Measurements from ENCODE around the gene GREB1. TPM values are rescaled to one million over a fixed set of nuclear protein-coding genes. Genes with fewer than 3 reads are reported as not detected.

The GREB1 gene
- total and polyA plus RNA-seq, 2 experiments from 2014 or later, result 12.0 to 35.0 TPM

- Mint-ChIP-seq H3K4me3 (no peak overlapping the region), H3K27ac (no peak overlapping the region; the same call in 1 of the 2 replicates)
Measured at GRCh38 chr2:11558214-11558886, 24.5 kb downstream of the GREB1 start.

More at GRCh38 chr2:11558214-11558886, 24.5 kb downstream of the GREB1 start:
- Histone ChIP-seq H3K4me1 (ENCODE audit: insufficient read depth) (peaks cover 22% of the 10 kb centered on the region), H4K20me1 (replicated peaks; ENCODE audit: insufficient read depth) (peaks cover 6% of the 10 kb centered on the region), H3K27me3 (ENCODE audit: insufficient read depth) (no peaks in the 10 kb centered on the region), H3F3A (replicated peaks; ENCODE audit: low read depth) (no peaks in the 10 kb centered on the region), H3K27ac (ENCODE audit: low read depth) (no peak overlapping the region), H2AFZ (no peak overlapping the region), H3K4me3 (no peak overlapping the region), H3K79me2 (replicated peaks; ENCODE audit: insufficient read depth) (peaks cover 27% of the 10 kb centered on the region), H3K36me3 (ENCODE audit: insufficient read depth) (no peaks in the 10 kb centered on the region), H3K4me2 (no peak overlapping the region), H3K9me2 (ENCODE audit: insufficient read depth) (no peaks in the 10 kb centered on the region)
- Mint-ChIP-seq H3K4me1 (peaks cover 47% of the 10 kb centered on the region), H3K27me3 (ENCODE audit: insufficient read depth, low read depth, poor library complexity) (peaks cover 5% of the 10 kb centered on the region), H3K36me3 (ENCODE audit: low read depth) (no peaks in the 10 kb centered on the region; the same call in 2 of the 3 replicates), H3K9me3 (no peaks in the 10 kb centered on the region)
- ATAC-seq, result peak; percentile 42
- TF ChIP-seq EZH2 (IDR thresholded peaks at IDR 0.05; ENCODE audit: low read depth, unreplicated experiment), result no peak
- TF ChIP-seq, protein P1, sequence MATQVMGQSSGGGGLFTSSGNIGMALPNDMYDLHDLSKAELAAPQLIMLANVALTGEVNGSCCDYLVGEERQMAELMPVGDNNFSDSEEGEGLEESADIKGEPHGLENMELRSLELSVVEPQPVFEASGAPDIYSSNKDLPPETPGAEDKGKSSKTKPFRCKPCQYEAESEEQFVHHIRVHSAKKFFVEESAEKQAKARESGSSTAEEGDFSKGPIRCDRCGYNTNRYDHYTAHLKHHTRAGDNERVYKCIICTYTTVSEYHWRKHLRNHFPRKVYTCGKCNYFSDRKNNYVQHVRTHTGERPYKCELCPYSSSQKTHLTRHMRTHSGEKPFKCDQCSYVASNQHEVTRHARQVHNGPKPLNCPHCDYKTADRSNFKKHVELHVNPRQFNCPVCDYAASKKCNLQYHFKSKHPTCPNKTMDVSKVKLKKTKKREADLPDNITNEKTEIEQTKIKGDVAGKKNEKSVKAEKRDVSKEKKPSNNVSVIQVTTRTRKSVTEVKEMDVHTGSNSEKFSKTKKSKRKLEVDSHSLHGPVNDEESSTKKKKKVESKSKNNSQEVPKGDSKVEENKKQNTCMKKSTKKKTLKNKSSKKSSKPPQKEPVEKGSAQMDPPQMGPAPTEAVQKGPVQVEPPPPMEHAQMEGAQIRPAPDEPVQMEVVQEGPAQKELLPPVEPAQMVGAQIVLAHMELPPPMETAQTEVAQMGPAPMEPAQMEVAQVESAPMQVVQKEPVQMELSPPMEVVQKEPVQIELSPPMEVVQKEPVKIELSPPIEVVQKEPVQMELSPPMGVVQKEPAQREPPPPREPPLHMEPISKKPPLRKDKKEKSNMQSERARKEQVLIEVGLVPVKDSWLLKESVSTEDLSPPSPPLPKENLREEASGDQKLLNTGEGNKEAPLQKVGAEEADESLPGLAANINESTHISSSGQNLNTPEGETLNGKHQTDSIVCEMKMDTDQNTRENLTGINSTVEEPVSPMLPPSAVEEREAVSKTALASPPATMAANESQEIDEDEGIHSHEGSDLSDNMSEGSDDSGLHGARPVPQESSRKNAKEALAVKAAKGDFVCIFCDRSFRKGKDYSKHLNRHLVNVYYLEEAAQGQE (IDR thresholded peaks at IDR 0.05; ENCODE audit: unreplicated experiment), result no peak
- TF ChIP-seq STAT1 (IDR thresholded peaks at IDR 0.05; ENCODE audit: unreplicated experiment), result no peak
- no peak for TF ChIP-seq EZH2phosphoT487 (IDR thresholded peaks at IDR 0.05; ENCODE audit: unreplicated experiment)
- TF ChIP-seq, protein P2, sequence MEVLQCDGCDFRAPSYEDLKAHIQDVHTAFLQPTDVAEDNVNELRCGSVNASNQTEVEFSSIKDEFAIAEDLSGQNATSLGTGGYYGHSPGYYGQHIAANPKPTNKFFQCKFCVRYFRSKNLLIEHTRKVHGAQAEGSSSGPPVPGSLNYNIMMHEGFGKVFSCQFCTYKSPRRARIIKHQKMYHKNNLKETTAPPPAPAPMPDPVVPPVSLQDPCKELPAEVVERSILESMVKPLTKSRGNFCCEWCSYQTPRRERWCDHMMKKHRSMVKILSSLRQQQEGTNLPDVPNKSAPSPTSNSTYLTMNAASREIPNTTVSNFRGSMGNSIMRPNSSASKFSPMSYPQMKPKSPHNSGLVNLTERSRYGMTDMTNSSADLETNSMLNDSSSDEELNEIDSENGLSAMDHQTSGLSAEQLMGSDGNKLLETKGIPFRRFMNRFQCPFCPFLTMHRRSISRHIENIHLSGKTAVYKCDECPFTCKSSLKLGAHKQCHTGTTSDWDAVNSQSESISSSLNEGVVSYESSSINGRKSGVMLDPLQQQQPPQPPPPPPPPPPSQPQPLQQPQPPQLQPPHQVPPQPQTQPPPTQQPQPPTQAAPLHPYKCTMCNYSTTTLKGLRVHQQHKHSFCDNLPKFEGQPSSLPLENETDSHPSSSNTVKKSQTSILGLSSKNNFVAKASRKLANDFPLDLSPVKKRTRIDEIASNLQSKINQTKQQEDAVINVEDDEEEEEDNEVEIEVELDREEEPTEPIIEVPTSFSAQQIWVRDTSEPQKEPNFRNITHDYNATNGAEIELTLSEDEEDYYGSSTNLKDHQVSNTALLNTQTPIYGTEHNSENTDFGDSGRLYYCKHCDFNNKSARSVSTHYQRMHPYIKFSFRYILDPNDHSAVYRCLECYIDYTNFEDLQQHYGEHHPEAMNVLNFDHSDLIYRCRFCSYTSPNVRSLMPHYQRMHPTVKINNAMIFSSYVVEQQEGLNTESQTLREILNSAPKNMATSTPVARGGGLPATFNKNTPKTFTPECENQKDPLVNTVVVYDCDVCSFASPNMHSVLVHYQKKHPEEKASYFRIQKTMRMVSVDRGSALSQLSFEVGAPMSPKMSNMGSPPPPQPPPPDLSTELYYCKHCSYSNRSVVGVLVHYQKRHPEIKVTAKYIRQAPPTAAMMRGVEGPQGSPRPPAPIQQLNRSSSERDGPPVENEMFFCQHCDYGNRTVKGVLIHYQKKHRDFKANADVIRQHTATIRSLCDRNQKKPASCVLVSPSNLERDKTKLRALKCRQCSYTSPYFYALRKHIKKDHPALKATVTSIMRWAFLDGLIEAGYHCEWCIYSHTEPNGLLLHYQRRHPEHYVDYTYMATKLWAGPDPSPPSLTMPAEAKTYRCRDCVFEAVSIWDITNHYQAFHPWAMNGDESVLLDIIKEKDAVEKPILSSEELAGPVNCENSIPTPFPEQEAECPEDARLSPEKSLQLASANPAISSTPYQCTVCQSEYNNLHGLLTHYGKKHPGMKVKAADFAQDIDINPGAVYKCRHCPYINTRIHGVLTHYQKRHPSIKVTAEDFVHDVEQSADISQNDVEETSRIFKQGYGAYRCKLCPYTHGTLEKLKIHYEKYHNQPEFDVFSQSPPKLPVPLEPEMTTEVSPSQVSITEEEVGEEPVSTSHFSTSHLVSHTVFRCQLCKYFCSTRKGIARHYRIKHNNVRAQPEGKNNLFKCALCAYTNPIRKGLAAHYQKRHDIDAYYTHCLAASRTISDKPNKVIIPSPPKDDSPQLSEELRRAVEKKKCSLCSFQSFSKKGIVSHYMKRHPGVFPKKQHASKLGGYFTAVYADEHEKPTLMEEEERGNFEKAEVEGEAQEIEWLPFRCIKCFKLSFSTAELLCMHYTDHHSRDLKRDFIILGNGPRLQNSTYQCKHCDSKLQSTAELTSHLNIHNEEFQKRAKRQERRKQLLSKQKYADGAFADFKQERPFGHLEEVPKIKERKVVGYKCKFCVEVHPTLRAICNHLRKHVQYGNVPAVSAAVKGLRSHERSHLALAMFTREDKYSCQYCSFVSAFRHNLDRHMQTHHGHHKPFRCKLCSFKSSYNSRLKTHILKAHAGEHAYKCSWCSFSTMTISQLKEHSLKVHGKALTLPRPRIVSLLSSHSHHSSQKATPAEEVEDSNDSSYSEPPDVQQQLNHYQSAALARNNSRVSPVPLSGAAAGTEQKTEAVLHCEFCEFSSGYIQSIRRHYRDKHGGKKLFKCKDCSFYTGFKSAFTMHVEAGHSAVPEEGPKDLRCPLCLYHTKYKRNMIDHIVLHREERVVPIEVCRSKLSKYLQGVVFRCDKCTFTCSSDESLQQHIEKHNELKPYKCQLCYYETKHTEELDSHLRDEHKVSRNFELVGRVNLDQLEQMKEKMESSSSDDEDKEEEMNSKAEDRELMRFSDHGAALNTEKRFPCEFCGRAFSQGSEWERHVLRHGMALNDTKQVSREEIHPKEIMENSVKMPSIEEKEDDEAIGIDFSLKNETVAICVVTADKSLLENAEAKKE (CRISPR knock-in tag; IDR thresholded peaks at IDR 0.05), result no peak
- TF ChIP-seq, protein P3, sequence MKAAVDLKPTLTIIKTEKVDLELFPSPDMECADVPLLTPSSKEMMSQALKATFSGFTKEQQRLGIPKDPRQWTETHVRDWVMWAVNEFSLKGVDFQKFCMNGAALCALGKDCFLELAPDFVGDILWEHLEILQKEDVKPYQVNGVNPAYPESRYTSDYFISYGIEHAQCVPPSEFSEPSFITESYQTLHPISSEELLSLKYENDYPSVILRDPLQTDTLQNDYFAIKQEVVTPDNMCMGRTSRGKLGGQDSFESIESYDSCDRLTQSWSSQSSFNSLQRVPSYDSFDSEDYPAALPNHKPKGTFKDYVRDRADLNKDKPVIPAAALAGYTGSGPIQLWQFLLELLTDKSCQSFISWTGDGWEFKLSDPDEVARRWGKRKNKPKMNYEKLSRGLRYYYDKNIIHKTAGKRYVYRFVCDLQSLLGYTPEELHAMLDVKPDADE (IDR thresholded peaks at IDR 0.05), result no peak
- DNase-seq (ENCODE audit: low spot score), result no peak
